Parathyroid adenoma (tissue), 2 donors: Measurements from ENCODE around the gene SCP2D1.

Source experiments
- H2AFZ ChIP-seq: fragments of 300-600 bp; sonication (generic); one replicate; pipeline ENCODE4 v1.7.0; 2017; ENCODE audit warnings: antibody characterized with exemption, mild to moderate bottlenecking
- H3K27ac ChIP-seq: fragments of 300-600 bp; sonication (generic); one replicate; pipeline ENCODE4 v1.7.0; 2017
- H3K27me3 ChIP-seq: fragments of 300-600 bp; sonication (generic); one replicate; pipeline ENCODE4 v1.7.0; 2017; ENCODE audit warnings: low read length; ENCODE audit not compliant: control insufficient read depth, insufficient read depth
- H3K36me3 ChIP-seq: fragments of 300-600 bp; sonication (generic); one replicate; pipeline ENCODE4 v1.7.0; 2017; ENCODE audit warnings: low read length; ENCODE audit not compliant: control insufficient read depth, insufficient read depth
- H3K4me1 ChIP-seq: fragments of 300-600 bp; sonication (generic); one replicate; pipeline ENCODE4 v1.7.0; 2017; ENCODE audit warnings: control low read depth
- H3K4me2 ChIP-seq: fragments of 300-600 bp; sonication (generic); one replicate; pipeline ENCODE4 v1.7.0; 2017; ENCODE audit warnings: low read length
- H3K4me3 ChIP-seq: fragments of 300-600 bp; sonication (generic); one replicate; pipeline ENCODE4 v1.7.0; 2017; ENCODE audit warnings: low read depth, low read length
- H3K79me2 ChIP-seq: fragments of 300-600 bp; sonication (generic); one replicate; pipeline ENCODE4 v1.7.0; 2017; ENCODE audit warnings: control low read depth
- H3K9ac ChIP-seq: fragments of 300-600 bp; sonication (generic); one replicate; pipeline ENCODE4 v1.7.0; 2017; ENCODE audit warnings: mild to moderate bottlenecking
- H3K9me3 ChIP-seq: fragments of 300-600 bp; sonication (generic); one replicate; pipeline ENCODE4 v1.7.0; 2017; ENCODE audit warnings: low read length; ENCODE audit not compliant: control insufficient read depth
- CTCF ChIP-seq: fragments of 300-600 bp; sonication (generic); IDR thresholded peaks from one replicate; pipeline ENCODE4 v1.7.0; 2017; ENCODE audit warnings: antibody characterized with exemption, mild to moderate bottlenecking
- donor health status: primary hyperparathyroidism.

Gene SCP2D1

GRCh38 chr20:18839507-18840247, 26.1 kb downstream of the SCP2D1 start:
- Histone ChIP-seq H3K27ac (no peak overlapping the region), H2AFZ (no peak overlapping the region), H3K4me3 (no peak overlapping the region), H3K36me3 (no peaks in the 10 kb centered on the region), H3K9ac (no peak overlapping the region), H3K4me2 (no peak overlapping the region), H3K79me2 (no peaks in the 10 kb centered on the region), H3K27me3 (no peaks in the 10 kb centered on the region), H3K4me1 (no peaks in the 10 kb centered on the region), H3K9me3 (no peaks in the 10 kb centered on the region)
- no peak for TF ChIP-seq CTCF

GRCh38 chr20:18840248-18840645, 26.7 kb downstream of the SCP2D1 start:
- no peaks in the 10 kb centered on the region for H3K27me3 ChIP-seq
- TF ChIP-seq CTCF: no peak
- no peak overlapping the region for H3K4me2 ChIP-seq
- no peaks in the 10 kb centered on the region for H3K9me3 ChIP-seq
- no peak overlapping the region for H2AFZ ChIP-seq
- no peaks in the 10 kb centered on the region for H3K4me1 ChIP-seq
- no peak overlapping the region for H3K9ac ChIP-seq
- H3K27ac ChIP-seq: no peak overlapping the region
- H3K79me2 ChIP-seq: no peaks in the 10 kb centered on the region
- H3K4me3 ChIP-seq: no peak overlapping the region
- no peaks in the 10 kb centered on the region for H3K36me3 ChIP-seq

GRCh38 chr20:18845017-18845416, 31.4 kb downstream of the SCP2D1 start:
- H3K4me3 ChIP-seq: no peak overlapping the region
- no peaks in the 10 kb centered on the region for H3K9me3 ChIP-seq
- no peaks in the 10 kb centered on the region for H3K4me1 ChIP-seq
- H3K9ac ChIP-seq: no peak overlapping the region
- H3K27me3 ChIP-seq: no peaks in the 10 kb centered on the region
- no peak overlapping the region for H3K27ac ChIP-seq
- H3K79me2 ChIP-seq: no peaks in the 10 kb centered on the region
- no peak for TF ChIP-seq CTCF
- H2AFZ ChIP-seq: no peak overlapping the region
- no peak overlapping the region for H3K4me2 ChIP-seq
- H3K36me3 ChIP-seq: no peaks in the 10 kb centered on the region

GRCh38 chr20:18847226-18847755, 33.7 kb downstream of the SCP2D1 start:
- Histone ChIP-seq H3K4me3 (no peak overlapping the region), H3K9me3 (no peaks in the 10 kb centered on the region), H2AFZ (no peak overlapping the region), H3K4me2 (no peak overlapping the region), H3K27me3 (no peaks in the 10 kb centered on the region), H3K79me2 (no peaks in the 10 kb centered on the region), H3K27ac (no peak overlapping the region), H3K9ac (no peak overlapping the region), H3K4me1 (no peaks in the 10 kb centered on the region), H3K36me3 (no peaks in the 10 kb centered on the region)
- TF ChIP-seq CTCF: no peak

GRCh38 chr20:18849131-18849530, 35.5 kb downstream of the SCP2D1 start:
- no peak for TF ChIP-seq CTCF
- no peak overlapping the region for H3K4me3 ChIP-seq
- no peaks in the 10 kb centered on the region for H3K36me3 ChIP-seq
- H3K27ac ChIP-seq: no peak overlapping the region
- H2AFZ ChIP-seq: no peak overlapping the region
- no peaks in the 10 kb centered on the region for H3K4me1 ChIP-seq
- no peak overlapping the region for H3K9ac ChIP-seq
- no peaks in the 10 kb centered on the region for H3K79me2 ChIP-seq
- H3K9me3 ChIP-seq: no peaks in the 10 kb centered on the region
- no peaks in the 10 kb centered on the region for H3K27me3 ChIP-seq
- no peak overlapping the region for H3K4me2 ChIP-seq
